Neural cell (in vitro differentiated cells): ENCODE data around the gene DACT2. TPM values are rescaled to one million over a fixed set of nuclear protein-coding genes. Genes with fewer than 3 reads are reported as not detected.

Experiments
- H2AFZ ChIP-seq: fragments of 200-600, 300-800 bp; sonication (generic), shearing (Covaris generic); 2 replicates; pipeline ENCODE4 v1.6.0; 2014; ENCODE audit warnings: low read depth, mild to moderate bottlenecking, antibody characterized with exemption, low read length, moderate library complexity
- H3F3A ChIP-seq: fragments of 200-600 bp; shearing (Covaris generic); 2 replicates; pipeline ENCODE4 v1.6.1; 2016; ENCODE audit warnings: mild to moderate bottlenecking, moderate library complexity, mixed read lengths, antibody characterized with exemption, low read length; ENCODE audit not compliant: insufficient read depth, poor library complexity, severe bottlenecking
- H3K27ac ChIP-seq: fragments of 200-600, 300-800 bp; sonication (generic), shearing (Covaris generic); 2 replicates; pipeline ENCODE4 v1.5.1; 2014; ENCODE audit warnings: mild to moderate bottlenecking, low read length, moderate library complexity
- H3K27me3 ChIP-seq: fragments of 300-800, 200-600 bp; sonication (generic), shearing (Covaris generic); 2 replicates; pipeline ENCODE4 v1.6.0; 2014; ENCODE audit warnings: mild to moderate bottlenecking, low read depth, low read length, moderate library complexity; ENCODE audit not compliant: insufficient read depth
- H3K36me3 ChIP-seq: fragments of 300-800, 200-600 bp; sonication (generic), shearing (Covaris generic); 2 replicates; pipeline ENCODE4 v1.5.1; 2014; ENCODE audit warnings: mild to moderate bottlenecking, antibody characterized with exemption, low read length, moderate library complexity; ENCODE audit not compliant: insufficient read depth
- H3K4me2 ChIP-seq: fragments of 300-800, 200-600 bp; sonication (generic), shearing (Covaris generic); 2 replicates; pipeline ENCODE4 v1.6.0; 2014; ENCODE audit warnings: mild to moderate bottlenecking, low read length
- H3K4me3 ChIP-seq: fragments of 300-800, 200-600 bp; sonication (generic), shearing (Covaris generic); 2 replicates; pipeline ENCODE4 v1.5.1; 2014; ENCODE audit warnings: mild to moderate bottlenecking, low read length, moderate library complexity
- H3K79me2 ChIP-seq: fragments of 200-600 bp; shearing (Covaris generic); replicated peaks from 2 replicates; pipeline ENCODE4 v1.6.0; 2014; ENCODE audit warnings: mild to moderate bottlenecking, low read length, moderate library complexity; ENCODE audit not compliant: insufficient read depth
- H3K9ac ChIP-seq: fragments of 300-800, 200-600 bp; sonication (generic), shearing (Covaris generic); 2 replicates; pipeline ENCODE4 v1.6.1; 2016; ENCODE audit warnings: mild to moderate bottlenecking, low read length, mixed read lengths
- H3K9me2 ChIP-seq: fragments of 200-600 bp; shearing (Covaris generic); 2 replicates; pipeline ENCODE4 v1.6.1; 2016; ENCODE audit warnings: mild to moderate bottlenecking, low read length, mixed read lengths; ENCODE audit not compliant: insufficient read depth
- H3K9me3 ChIP-seq: fragments of 200-600, 300-800 bp; sonication (generic), shearing (Covaris generic); 2 replicates; pipeline ENCODE4 v1.6.1; 2016; ENCODE audit warnings: mild to moderate bottlenecking, mixed run types, low read length, moderate library complexity, mixed read lengths
- H4K20me1 ChIP-seq: fragments of 200-600 bp; shearing (Covaris generic); 2 replicates; pipeline ENCODE4 v1.6.1; 2016; ENCODE audit warnings: mild to moderate bottlenecking, mixed run types; ENCODE audit not compliant: insufficient read depth
- CTCF ChIP-seq: fragments of 450-650 bp; IDR thresholded peaks from 2 replicates; pipeline ENCODE4 v1.5.1; 2014; ENCODE audit warnings: antibody characterized with exemption, mild to moderate bottlenecking, moderate library complexity; ENCODE audit not compliant: poor library complexity, severe bottlenecking
- EP300 ChIP-seq: fragments of 450-650 bp; conservative IDR thresholded peaks from 2 replicates; pipeline ENCODE4 v1.6.1; 2014; ENCODE audit warnings: antibody characterized with exemption, mild to moderate bottlenecking, moderate library complexity; ENCODE audit not compliant: poor library complexity, severe bottlenecking
- EZH2 ChIP-seq: fragments of 200-600, 300-800 bp; shearing (Covaris generic), sonication (generic); IDR thresholded peaks from 2 replicates; pipeline ENCODE4 v1.6.1; 2014; ENCODE audit warnings: antibody characterized with exemption, low read length, borderline replicate concordance, mild to moderate bottlenecking; ENCODE audit not compliant: insufficient read depth, poor library complexity, severe bottlenecking
- MXI1 ChIP-seq: fragments of 450-650 bp; conservative IDR thresholded peaks from 2 replicates; pipeline ENCODE4 v1.6.1; 2014; ENCODE audit warnings: antibody characterized with exemption, mild to moderate bottlenecking; ENCODE audit not compliant: poor library complexity, severe bottlenecking
- POLR2AphosphoS5 ChIP-seq: IDR thresholded peaks from 2 replicates; pipeline ENCODE4 v1.6.1; 2012
- RAD21 ChIP-seq: fragments of 450-650 bp; conservative IDR thresholded peaks from 2 replicates; pipeline ENCODE4 v1.6.1; 2014; ENCODE audit warnings: antibody characterized with exemption, mild to moderate bottlenecking, moderate library complexity
- REST ChIP-seq: IDR thresholded peaks from 2 replicates; pipeline ENCODE4 v1.6.1; 2012; ENCODE audit warnings: borderline replicate concordance
- SMC3 ChIP-seq: fragments of 450-650 bp; conservative IDR thresholded peaks from 2 replicates; pipeline ENCODE4 v1.6.1; 2014; ENCODE audit warnings: antibody characterized with exemption, mild to moderate bottlenecking, moderate library complexity; ENCODE audit not compliant: poor library complexity
- TAF1 ChIP-seq: IDR thresholded peaks from 2 replicates; pipeline ENCODE4 v1.6.1; 2012; ENCODE audit warnings: low read depth
- polyA plus RNA-seq: library from polyadenylated mRNA; depleted of rRNA; stranded (reverse); fragments of >200 nt; gene quantifications from 2 replicates; pipeline ENCODE4 v1.2.3, GENCODE V29; 2014

The DACT2 gene
- polyA plus RNA-seq, 1 donor from 2014 or later: 0.48 TPM

DNA sequence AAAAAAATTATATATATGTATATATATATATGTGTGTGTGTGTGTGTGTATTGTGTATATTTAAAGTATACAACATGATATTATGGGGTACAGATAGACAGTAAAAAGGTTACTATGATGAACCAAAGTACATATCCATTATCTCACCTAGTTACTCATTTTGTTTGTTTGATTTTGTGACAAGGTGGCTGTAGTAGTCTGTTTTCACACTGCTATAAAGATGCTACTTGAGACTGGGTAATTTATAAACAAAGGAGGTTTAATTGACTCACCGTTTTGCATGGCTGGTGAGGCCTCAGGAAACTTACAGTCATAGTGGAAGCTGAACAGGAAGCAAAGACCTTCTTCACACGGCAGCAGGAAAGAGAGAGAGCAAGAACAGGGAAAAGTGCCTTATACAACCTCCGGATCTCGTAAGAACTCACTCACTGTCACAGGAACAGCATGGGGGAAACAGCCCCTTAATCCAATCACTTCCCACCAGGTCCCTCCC is 30.2 kb upstream of the DACT2 start:
- Histone ChIP-seq H3K4me3 (no peak overlapping the region), H4K20me1 (no peaks in the 10 kb centered on the region)

GRCh38 chr6:168348186-168348585 is 28.6 kb upstream of the DACT2 start:
- no peaks in the 10 kb centered on the region for H3K79me2 ChIP-seq
- H3K9me3 ChIP-seq: no peaks in the 10 kb centered on the region
- no peak overlapping the region for H3K4me2 ChIP-seq
- no peaks in the 10 kb centered on the region for H3K27me3 ChIP-seq
- no peak overlapping the region for H3K27ac ChIP-seq
- H3K9me2 ChIP-seq: no peaks in the 10 kb centered on the region
- no peak overlapping the region for H2AFZ ChIP-seq
- no peaks in the 10 kb centered on the region for H3K36me3 ChIP-seq
- no peak overlapping the region for H3K4me3 ChIP-seq
- H4K20me1 ChIP-seq: no peaks in the 10 kb centered on the region
- no peak overlapping the region for H3K9ac ChIP-seq
- H3F3A ChIP-seq: no peaks in the 10 kb centered on the region
- TF ChIP-seq SMC3: no peak
- no peak for TF ChIP-seq TAF1
- TF ChIP-seq EP300: no peak
- no peak for TF ChIP-seq EZH2
- TF ChIP-seq MXI1: no peak
- TF ChIP-seq POLR2AphosphoS5: no peak
- no peak for TF ChIP-seq CTCF

More for the DNA sequence above, 30.2 kb upstream of the DACT2 start:
- TF ChIP-seq TAF1 (no peak), SMC3 (no peak), POLR2AphosphoS5 (no peak), REST (no peak), CTCF (no peak), MXI1 (no peak), EZH2 (no peak), RAD21 (no peak), EP300 (no peak)
- Histone ChIP-seq H3K4me2 (no peak overlapping the region), H3K9me2 (no peaks in the 10 kb centered on the region), H3F3A (no peaks in the 10 kb centered on the region), H3K9ac (no peak overlapping the region), H3K27me3 (no peaks in the 10 kb centered on the region), H3K36me3 (no peaks in the 10 kb centered on the region), H3K79me2 (no peaks in the 10 kb centered on the region), H2AFZ (no peak overlapping the region), H3K27ac (no peak overlapping the region), H3K9me3 (no peaks in the 10 kb centered on the region)
